Activated CD4-positive, CD25-positive, alpha-beta regulatory T cell treated with anti-CD3 and anti-CD28 coated beads, Interleukin-2, amount 50 U/mL, for 72 hours (primary cell): Measurements from ENCODE around the gene IGFN1.
A peak's percentile ranks its signal among the peaks of the same experiment; 100 is the strongest.

Experiments used
- DNase-seq: peaks from one replicate; pipeline ENCODE4 v3.0.0; 2021

Gene IGFN1

GRCh38 chr1:201268604-201269151 is 78.1 kb downstream of the IGFN1 start:
- DNase-seq = peak; percentile 16

GRCh38 chr1:201269281-201269680 is 78.7 kb downstream of the IGFN1 start:
- peak; percentile 3 for DNase-seq

DNA sequence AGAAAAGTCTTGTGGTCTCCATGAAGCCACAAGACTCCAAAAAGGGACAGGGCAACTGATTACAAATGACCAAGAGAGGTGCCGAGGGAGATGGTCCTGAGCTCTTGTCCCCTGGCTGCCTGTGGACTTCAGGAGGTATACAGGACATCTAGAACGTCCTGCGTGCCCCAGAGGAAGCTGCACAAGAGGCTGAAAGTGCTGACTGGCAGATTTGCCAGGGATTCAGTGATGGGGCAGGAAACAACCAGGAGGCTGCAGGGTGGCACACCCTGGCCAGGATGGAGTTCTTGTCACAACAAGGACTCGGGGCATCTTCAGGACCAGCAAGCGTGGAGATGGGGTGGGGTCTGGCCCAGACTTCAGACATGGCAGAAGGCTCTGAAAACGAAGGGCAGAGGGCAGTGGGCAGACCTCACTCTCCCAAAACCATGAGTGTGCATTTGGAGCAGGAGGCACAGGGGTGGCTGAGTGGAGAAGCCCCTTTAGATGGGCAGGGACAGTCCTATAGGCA is 79.3 kb downstream of the IGFN1 start:
- DNase-seq = peak; percentile 23

- no peak for DNase-seq
Measured at GRCh38 chr1:201270616-201271390, 80.2 kb downstream of the IGFN1 start.

DNA sequence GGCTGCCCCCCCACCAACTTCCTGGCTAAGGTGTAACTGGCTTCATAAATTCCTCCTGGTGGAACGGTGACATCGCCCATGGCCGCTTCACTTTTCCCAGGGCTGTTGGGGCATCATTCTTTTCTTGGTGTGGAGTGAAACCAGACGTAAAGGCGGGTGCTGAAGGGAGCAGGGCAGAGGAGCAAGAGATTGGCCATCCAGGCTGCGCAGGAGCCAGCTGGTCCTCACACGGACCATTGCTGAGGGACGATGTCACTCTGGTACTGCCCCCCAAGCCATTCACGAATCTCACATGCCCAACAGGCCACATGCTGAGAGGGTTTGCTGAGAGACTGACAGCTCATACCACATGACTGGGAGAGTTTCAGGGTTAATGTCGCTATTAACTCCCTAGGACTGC is 82.2 kb downstream of the IGFN1 start:
- DNase-seq = no peak

GRCh38 chr1:201274616-201275252 is 84.1 kb downstream of the IGFN1 start:
- no peak for DNase-seq

- DNase-seq = no peak
Measured at GRCh38 chr1:201275253-201275666, 84.6 kb downstream of the IGFN1 start.

- DNase-seq = no peak
Measured at GRCh38 chr1:201276891-201277290, 86.3 kb downstream of the IGFN1 start.

GRCh38 chr1:201277441-201277840 is 86.8 kb downstream of the IGFN1 start:
- DNase-seq = no peak
